ENCODE measurements around the gene ANGPTL1.
"Not testable (repeated sequence)": the region's sequence is repeated elsewhere in the genome, so short reads cannot be mapped to it uniquely, and the experiment has no call there.

ANGPTL1 gene

DNA sequence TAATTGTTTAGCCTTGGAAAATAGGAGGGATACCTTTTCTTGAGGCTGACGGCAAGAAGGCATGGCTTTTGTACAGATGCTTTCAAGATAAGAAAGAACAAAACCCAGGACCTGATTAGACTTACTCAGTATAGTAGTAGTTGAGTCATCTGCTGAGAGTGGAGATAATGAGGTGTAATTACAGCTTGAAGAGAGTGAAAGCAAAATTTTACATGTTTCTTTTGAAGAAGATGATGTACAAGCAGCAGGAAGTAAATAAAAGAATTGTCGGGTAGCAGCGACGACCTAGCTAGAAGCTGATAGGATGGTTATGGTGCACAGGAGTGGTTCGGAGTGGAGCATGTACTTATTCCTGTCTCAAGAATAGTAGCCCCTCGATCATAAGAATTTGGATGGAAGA lies 6.6 kb downstream of the ANGPTL1 start:
- no peak for DNase-seq

- DNase-seq: no peak
Measured at GRCh38 chr1:178862864-178863263, 8.0 kb downstream of the ANGPTL1 start.

DNA sequence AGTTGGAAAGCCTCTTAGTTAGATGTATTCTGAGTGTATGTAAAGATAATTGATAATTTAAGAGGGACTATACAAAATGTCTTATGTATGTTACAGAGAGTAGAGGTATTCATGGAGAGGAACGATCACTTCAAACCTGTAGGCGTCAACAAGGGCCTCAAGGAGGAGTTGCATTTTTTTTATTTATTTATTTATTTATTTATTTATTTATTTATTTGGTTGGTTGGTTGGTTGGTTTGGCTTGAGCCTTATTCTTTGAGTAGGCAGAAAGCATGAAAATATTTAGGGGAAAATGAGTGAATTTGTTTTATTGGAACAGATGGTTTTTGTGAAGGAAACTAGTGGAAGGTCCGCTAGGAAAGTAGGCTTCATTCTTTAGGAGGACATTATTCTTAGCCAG lies 8.5 kb downstream of the ANGPTL1 start:
- no peak for DNase-seq

GRCh38 chr1:178857126-178857525 lies 13.8 kb downstream of the ANGPTL1 start:
- no peak for DNase-seq

DNA sequence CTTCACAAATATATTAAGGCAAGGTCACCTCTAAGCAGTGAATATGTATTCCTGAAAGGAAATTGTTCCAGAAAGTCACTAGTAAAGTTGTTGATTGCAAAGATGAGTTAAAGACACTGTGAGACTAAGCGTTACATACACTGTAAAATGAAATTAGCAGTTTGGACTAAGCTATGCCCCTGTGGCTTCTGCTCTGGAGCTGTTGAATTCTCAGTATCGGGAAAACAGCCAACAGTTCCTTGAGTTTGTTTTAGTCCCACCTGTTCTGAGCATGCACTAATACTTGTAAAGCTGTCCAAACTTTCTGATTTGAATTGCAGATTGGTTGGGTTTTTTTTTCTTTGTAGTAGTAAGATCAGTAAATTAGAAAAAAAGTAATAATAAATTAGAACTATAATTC lies 21.0 kb downstream of the ANGPTL1 start:
- DNase-seq: no peak

DNA sequence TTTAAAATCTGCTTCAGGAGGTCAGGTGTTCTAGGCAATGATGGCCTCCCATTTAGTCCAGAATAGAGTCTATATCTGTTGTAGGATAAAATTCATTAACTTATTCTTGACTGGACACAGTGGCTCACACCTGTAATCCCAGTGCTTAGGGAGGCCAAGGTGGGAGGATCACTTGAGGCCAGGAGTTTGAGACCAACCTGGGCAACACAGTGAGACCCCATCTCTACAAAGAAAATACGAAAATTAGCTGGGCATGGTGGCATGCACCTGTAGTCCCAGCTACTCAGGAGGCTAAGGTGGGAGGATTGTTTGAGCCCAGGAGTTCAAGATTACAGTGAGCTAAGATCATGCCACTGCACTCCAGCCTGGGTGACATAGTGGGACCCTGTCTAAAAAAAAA lies 23.0 kb downstream of the ANGPTL1 start:
- DNase-seq: not testable (repeated sequence)

- no peak for DNase-seq
Measured at GRCh38 chr1:178847396-178847849, 23.5 kb downstream of the ANGPTL1 start.

DNA sequence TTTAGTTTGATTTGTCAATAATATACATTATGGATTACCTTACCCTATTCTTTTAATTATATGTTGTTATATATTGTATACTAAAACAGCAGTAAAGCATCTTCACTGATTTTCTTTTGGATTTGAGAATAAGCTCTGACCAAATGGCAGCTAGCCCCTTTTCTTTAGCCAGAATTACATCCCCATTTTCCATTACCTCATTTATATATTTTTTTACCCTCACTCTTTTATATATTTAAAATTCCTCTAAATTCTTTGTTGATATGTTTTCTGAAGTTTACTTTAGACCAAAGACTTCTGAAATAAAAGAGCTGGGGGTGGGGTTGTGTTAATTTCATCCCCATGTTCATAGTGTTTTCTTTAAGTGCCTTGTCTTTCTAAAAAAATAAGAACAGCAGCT lies 24.6 kb downstream of the ANGPTL1 start:
- DNase-seq: no peak

- DNase-seq: no peak
Measured at GRCh38 chr1:178844436-178844835, 26.4 kb downstream of the ANGPTL1 start.

DNA sequence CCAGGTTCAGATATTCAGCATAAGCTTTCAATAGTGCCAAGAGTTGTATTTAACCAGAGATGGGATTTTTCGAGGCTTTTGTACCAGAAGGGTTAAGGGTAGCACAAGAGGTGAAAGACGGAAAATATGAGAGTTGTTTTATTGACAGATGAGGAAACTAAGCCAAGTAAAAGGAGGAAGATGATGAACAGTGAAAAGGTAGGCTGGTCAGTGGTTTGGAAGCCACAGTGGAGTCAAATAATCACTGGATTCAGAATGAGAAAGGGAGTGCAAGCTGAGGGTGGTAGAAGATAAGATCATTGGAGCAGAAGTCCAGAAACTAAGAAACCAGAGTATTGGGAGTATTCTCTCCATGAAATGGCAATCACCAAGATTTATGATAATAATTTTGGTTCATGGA lies 45.7 kb downstream of the ANGPTL1 start:
- no peak for DNase-seq

DNA sequence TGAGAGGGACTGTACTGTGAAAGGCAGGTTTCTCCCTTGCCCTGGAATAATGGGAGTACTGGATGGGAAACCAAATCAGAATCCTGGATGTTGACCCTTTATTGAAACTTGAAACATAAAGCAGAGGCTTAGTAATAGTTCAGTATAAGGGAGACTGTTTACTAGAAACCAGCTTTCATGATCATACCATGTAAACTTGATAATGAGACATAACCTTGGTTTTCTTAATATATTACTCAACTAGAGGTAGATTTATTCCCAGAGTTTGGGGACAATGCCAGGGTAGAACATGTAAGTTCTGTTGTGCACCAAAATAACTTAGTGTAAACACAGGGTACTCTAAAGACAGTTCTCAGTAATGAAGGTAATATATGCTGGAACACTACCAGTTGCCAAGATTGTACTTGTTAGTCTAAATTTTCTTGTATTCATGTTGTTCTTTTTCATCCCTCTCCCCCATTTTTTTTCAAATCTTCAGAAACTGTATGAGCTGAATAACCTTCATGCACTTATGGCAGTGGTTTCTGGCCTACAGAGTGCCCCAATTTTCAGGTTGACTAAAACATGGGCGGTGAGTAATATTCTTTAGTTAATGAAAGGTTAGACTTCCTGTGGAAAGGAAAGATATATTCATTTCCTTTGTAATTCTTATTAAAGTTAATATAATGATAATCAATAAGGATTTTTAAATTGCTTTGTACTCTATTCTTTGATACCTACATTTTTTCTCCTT lies 49.6 kb downstream of the ANGPTL1 start:
- no peak for DNase-seq

- no peak for DNase-seq
Measured at GRCh38 chr1:178819123-178819522, 51.8 kb downstream of the ANGPTL1 start.

- DNase-seq: no peak
Measured at GRCh38 chr1:178818416-178818815, 52.5 kb downstream of the ANGPTL1 start.

DNA sequence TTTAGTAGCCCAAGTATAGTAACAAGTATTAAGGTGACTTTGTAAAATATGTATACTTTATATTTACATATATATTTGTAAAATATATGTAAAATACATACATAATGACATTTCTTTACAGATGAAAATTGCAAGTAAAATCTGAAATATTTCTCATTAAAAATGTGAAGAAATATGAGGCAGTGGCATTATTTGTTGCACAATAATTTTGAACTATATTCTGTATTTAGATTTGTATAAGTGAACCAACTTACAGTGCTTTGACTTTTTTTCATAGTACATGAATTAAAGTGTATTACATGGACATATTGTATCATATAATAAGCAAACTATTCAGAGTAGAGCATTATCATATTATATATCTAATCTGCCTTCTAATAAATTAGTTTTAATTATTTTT lies 60.3 kb downstream of the ANGPTL1 start:
- no peak for DNase-seq

DNA sequence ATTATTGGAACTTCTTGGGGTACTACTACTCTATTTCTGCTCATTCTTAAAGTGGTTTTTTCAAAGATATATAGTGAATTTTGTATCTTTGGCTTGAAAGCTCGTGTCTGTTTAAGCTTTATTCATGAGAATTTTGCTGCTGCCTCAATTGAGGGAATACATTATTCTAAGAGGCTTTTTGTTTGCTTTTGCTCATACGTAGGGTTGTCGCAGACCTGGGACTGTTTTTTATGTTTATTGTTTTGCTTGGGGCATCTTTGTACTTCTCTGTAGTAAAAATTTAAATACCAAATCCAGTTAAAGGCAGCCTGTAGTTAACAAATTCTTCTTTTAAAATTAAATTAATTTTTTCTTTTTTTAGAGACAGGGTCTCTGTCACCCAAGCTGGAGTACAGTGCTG lies 62.3 kb downstream of the ANGPTL1 start:
- DNase-seq: no peak

DNA sequence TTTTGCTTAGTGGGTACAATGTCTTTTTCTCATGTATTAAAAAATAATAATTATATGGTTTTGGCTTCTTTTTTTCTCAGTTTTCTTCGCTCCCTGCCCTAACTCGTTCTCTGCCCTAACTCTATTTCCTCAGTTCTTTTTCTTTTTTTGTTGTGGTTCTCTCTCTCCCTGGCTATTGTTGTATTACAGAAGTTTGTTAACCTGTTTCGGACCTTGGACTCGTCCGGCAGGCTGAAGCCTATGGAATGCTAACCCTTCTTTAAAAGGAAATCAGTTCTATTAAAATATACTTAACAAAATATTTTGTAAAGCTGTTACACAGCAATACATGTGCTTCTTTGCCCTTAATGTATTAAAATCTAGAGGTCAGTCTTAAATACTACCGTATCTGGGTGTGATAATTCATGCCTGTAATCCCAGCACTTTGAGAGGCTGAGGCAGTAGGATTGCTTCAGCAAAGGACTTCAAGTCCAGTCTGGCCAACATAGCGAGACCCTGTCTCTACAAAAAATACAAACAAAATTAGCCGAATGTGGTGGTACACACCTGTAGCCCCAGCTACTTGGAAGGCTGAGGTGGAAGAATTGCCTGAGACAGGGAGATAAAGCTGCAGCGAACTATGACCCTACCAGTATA lies 64.1 kb downstream of the ANGPTL1 start:
- no peak for DNase-seq

GRCh38 chr1:178802873-178803272 lies 68.0 kb downstream of the ANGPTL1 start:
- no peak for DNase-seq
